Ammon's horn (tissue), 1 donor: ENCODE measurements around the gene COIL.
"Not testable (repeated sequence)": the region's sequence is repeated elsewhere in the genome, so short reads cannot be mapped to it uniquely, and the experiment has no call there.

Experiments
- DNase-seq: peaks from one replicate; pipeline ENCODE4 v3.0.0-alpha.2; 2016; ENCODE audit warnings: low spot score

Gene COIL

DNA sequence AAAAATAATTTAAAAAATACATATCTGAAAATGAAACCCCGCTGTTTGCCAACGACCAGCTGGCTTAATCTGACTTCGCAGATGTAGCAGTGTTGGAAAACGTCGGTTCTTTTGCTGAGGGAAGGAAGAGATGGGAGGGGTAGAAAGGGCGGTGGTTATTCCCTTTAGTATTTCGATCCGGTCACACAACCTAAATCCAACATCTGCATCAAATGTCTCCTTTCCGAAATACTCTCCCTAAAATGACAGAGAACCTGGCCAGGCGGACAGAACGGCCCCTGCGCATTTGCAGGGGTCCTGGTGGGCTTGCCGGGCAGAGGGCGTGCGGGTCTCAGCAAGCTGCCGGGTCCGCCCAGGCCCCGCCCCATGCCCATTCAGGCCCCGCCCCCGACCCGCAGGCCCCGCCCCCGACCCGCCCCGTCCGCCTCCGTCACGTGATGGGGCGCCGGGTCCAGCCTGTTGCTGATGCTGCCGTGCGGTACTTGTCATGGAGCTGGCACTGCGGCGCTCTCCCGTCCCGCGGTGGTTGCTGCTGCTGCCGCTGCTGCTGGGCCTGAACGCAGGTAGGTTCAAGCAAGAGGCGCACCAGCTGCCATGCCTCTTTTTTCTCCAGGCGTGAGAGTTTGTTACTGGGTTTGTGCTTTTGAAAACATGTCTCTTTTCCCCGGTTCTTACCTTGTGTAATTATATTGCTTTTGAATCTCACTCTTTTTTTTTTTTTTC is 17.0 kb upstream of the COIL start, which contains the start of gene SCPEP1:
Gene SCPEP1, plus strand, starts transcription at position 459 of the 723 bp plus-strand sequence. Its CDS starts 29 bp downstream, at position 488.
- peak; percentile 95 for DNase-seq

DNA sequence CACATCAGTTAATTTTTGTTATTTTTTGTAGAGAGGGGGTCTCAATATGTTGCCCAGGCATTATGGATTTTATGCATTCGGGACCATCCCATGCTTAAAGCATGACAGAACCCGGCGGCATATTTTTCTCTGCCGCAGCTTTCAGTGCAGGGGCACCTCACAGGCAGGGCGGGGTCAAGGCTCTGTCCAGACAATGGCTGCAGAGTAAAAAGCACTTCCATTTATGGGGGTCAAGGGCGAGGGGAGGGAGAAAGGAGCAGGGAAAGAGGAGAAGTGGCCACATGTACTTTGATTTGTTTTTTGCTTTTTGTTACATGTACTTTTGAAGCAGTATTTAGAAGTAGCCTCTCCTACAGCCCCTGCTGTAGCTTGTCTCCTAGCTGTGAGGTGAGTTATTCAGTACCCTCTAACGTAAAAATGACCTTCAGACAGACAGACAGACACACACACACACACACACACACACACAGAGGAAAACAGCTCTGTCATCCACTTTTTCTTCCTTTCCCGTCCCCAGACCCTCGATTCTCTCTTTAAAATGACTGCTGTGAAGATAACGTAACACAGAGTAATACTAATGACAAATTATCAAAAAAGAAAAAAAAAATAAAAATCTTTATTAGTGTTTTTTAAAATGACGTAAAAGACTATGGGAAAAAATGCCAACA is 16.2 kb upstream of the COIL start:
- no peak for DNase-seq

DNA sequence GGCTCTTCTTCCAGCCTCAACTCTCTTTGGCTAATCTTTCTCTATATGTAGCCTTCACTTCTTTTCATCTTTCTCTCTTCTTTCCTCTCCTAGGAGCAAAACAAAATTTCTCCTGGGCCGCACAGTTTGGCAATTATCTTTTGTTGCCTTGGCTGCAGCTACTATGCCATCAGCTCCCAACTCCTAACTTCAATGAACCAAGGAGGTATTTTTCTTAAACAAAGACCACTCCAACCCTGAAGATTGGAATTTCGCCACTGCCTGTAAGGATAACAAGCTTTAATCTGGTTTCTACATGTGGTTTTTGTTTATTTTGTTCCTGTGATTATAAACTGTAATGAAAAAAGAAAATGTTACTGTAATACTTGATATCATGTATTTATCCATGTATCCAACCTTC is 14.8 kb upstream of the COIL start:
- DNase-seq = no peak

DNA sequence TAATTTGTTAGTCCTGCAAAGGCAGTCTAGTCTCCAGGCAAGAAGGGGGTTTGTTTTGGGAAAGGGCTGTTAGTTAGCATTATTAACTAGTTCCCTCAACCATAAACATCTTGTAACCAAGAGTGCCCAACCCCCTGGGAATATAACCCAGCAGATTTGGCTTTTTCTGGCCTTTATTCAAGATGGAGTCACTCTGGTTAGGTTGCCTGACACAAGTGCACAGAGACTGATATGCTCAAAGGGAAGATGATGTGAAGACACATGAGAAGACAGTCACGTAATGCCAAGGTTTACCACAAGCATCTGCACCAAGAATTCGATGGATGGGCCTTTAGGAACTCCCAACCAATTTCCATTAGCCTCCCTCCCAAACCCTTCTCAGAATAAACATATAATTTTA is 13.2 kb upstream of the COIL start:
- no peak for DNase-seq

DNA sequence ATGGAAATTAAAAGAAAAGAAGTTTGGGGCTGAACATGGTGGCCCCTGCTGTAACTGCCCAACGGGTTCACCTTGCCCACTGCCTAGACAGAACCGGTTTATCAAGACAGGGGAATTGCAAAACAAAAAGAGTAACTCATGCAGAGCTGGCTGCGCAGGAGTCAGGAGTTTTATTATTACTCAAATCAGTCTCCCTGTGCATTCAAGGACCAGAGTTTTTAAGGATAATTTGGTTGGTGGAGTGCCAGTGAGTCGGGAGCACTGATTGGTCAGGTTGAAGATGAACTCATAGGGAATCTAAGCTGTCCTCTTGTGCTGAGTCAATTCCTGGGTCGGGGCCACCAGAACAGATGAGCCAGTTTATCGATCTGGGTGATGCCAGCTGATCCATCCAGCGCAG is 12.7 kb upstream of the COIL start:
- no peak for DNase-seq

DNA sequence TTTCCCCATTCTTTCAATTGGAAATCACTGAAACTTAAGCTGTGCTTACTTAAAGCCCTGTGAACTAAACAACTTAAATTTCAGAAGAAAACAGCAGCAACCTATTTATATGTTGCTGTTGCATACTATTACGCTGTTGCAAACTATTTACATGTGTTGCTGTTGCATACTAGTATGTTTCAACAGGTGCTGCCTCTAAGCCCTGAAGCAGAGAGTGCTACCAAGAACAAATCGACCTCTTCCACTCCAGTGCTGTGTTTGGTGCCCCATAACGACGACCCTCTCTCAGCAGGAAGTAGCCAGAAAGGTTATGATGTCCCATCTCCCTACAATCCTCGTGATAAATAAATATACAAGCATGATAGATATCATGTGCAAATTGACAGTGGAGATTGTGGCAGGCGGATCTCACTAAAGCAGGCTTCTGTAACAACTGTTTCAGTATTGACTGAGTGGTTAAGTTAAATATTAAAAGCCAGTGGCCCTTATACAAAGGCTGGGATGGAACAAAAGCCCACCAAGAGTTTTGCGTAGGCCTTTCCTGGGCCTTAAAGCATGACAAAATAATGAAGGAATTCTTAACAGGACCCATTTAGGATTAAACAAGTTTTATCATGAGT is 11.4 kb upstream of the COIL start:
- no peak for DNase-seq

DNA sequence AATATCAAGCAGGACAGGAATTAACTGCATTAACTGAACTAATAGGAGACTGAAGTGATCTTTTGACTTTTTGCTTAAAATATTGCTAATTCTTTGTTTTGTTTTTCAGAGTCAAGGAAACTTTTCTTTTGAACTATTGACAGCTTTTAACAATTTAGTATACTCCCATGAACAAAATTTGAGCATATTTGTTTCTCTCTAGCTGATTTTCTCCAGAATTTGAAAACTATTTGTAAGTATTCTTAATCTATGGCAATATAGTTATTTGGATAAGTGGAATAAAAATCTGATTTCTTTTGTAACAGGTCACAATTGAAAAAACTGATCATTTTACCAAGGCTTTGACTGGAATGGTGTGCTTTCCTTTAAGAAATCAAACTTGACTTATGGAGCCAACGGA is 10.1 kb upstream of the COIL start:
- DNase-seq = no peak

DNA sequence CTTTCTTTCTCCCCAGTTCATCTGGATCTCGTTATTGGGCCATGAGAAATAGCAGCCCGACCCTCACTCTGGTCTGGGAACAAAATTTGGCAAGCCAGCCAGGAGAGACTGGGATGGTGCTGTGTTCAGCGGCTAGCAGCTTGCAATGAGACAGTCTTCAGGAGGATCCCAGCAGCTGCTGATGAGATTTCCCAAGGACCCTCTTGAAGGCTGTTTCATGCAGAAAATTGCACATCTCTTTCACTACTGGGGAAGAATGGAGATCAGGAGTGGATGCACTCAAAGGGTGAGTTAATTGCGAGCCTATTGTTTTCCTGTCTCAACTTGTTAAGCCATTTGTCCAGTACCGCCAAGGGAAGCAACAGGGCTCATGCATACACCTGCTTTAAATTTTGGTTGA is 5.5 kb upstream of the COIL start:
- DNase-seq = no peak

DNA sequence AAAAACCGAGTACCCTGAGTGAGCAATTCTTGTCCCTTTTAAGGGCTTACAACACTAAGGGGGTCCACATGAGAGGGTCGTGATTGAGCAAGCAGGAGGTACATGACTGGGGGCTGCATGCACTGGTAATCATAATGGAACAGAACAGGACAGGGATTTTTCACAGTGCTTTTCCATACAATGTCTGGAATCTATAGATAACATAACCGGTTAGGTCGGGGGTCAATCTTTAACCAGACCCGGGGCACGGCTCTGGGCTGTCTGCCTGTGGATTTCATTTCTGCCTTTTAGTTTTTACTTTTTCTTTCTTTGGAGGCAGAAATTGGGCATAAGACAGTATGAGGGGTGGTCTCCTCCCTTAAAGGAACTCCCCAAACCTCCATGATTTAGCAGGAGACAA is 4.8 kb upstream of the COIL start:
- not testable (repeated sequence) for DNase-seq

DNA sequence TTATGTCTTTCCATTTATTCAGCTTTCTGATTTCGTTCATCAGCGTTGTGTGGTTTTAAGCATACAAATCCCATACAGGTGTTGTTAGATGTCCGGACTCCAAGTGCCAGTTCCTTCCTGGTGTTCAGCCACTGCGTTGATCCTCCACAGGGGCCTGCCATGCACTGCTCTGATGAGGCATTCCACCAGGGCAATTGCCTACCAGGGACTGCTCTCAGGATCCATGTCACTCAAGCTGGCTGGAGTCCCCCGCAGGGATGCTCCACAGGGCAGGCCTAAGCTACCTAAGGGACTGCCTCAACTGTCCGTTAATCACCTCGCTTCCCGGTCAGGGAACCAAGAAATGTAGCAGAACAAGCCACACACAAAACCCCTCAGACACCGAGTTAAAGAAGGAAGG is 4.4 kb upstream of the COIL start:
- not testable (repeated sequence) for DNase-seq

DNA sequence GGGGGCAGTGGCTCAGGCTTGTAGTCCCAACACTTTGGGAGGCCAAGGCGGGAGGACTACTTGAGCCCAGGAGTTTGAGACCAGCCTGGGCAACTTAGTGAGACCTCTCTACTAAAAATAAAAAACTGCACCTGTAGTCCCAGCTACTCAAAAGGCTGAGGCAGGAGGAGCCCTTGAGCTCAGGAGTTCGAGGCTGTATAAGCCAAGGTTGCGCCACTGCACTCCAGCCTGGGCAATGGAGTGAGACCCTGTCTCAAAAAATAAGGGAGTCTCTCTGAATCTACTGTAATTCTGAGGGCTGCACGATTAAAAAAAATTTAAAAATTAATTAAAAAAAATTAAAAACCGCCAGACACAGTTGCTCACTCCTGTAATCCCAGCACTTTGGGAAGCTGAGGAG is 3.9 kb downstream of the COIL start:
- DNase-seq = no peak

DNA sequence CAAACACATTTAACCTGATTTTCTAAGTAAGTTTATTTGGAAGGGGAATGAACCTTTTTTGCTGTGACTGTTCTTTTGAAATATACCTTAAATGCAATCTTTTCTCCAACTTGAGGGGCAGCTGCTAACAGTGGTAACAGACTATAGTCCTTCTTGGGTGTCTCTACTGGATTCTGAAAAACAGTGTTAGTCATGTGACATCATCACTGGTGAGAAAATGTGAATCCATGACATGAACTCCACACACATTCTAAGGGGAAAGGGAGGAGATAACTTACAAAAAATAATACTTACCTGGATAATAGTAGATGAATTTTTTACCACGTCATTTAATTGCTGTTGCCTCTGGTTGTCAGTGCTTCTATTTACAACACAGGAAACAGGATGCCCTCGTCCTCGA is 11.3 kb downstream of the COIL start:
- no peak for DNase-seq

DNA sequence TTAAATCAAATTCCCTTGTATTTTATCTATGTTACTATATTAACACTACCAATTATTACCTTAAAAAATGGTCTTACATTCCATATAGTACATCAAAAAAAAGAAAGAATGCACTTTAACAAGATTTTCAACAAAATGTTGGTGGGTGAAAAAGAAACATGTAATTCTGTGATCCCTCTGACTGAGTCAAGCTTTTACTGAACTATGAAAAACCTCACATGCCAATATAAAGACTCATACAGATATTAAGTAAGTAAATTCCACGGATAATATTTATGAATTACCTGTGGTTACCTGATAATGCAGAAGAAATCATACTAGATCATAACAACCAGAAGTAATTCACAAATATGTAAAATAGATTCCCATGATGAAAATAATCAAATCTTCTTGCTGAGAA is 12.4 kb downstream of the COIL start:
- DNase-seq = no peak

DNA sequence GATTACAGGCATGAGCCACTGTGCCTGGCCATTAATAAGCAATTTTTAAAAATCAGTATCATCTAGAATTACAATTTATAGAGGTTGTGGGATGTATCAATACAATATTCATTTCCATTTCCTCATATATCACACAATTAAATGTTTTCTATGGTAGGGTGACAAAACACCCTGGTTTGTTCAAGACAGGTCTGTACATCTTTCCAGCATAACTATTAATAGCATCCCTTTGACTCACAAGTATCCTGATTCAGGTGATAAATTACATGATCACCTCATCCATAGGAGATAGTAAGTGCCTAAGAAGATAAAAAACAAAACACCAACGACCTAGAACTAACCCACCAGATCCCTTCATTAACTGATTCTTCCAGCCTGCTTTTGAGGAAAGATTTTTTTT is 13.1 kb downstream of the COIL start:
- no peak for DNase-seq

DNA sequence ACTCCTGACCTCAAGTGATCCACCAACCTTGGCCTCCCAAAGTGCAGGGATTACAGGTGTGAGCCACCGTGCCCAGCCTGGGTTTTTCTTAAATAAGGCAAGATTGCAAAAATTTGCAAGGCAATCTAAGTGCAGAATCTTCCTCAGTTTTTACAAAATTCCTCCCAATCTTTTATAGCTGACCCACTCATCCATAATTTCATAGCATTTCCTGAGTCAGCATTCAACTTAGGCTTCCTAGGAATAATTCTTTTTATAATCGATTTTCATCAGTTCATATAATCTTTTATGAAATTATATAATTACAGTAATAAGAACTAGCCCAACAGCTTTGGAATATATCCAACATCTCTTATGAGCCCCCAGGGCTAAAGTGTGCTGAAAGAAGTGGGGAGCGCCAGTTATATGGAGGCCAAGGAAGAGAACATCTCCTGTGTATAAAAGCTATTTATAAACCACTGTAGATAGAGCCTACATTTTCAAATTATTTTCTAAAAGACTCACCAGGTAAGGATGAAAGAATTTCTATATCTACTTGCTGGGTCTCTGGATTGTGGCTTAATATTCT is 14.8 kb downstream of the COIL start:
- no peak for DNase-seq

DNA sequence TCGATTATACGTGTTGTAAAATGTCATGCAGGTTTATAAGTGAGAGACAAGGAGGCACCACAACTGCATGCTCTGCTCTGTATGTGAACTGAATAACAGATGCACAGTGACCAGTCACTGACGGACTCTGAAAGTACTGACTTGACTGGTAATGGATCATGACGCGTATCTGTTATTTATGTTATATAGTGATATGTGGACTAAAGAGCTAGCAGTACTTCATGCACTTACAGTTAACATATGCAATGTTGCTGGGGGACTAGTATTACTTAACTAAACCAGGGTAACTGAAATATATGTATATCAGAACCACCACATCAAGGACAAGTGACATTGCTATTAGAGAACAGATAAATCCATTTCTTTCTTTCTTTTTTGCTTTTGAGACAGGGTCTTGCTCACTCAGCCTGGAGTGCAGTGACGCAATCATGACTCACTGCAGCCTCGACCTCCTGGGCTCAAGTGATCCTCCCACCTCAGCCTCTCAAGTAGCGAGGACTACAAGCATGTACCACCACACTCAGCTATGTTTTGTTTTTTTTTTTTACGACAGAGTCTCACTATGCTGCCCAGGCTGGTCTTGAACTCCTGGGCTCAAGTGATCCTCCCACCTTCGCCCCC is 17.2 kb downstream of the COIL start:
- no peak for DNase-seq

DNA sequence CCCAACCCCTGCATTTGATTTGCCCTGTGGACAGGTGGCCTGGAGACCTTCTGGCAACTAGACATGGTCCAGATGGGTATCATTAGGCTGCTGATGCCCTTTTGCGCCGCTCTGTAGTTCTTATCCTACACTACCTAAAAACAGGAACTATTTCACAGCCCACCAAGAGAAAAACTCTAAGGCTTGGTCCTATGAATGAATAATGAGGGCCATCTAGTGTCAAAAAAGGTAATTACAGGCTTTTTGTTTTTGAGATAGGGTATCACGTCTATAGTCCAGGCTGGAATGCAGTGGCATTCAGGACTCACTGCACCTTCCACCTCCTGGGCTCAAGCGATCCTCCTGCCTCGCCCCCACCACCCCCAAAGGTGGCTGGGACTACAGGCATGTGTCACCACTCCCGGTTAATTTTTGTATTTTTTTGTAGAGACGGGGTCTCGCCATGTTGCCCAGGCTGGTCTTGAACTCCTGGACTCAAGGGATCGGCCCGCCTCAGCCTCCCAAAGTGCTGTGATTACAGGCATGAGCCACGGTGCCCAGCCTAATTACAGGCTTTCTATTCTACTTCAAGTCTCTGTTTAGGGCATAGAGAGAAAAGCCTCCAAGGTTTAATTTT is 20.9 kb downstream of the COIL start:
- DNase-seq = peak; percentile 16

DNA sequence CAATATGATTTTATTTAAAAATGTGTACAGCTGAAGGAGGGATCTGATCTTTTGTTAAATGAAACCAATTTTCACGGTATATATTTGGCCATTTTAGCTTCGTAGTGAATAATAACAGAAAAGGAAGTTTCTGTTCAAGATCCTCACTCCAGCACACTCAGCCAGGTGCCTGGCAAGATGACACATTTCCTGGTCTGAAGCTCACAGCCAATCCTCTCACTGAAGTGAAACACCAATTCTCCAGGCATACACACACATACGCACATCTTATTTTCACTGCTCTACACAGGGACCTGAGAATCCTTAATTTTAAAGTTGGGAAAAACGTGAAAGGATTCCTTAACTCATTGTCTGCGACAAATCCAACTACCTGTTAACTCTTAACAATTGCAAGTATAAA is 22.6 kb downstream of the COIL start:
- not testable (repeated sequence) for DNase-seq

DNA sequence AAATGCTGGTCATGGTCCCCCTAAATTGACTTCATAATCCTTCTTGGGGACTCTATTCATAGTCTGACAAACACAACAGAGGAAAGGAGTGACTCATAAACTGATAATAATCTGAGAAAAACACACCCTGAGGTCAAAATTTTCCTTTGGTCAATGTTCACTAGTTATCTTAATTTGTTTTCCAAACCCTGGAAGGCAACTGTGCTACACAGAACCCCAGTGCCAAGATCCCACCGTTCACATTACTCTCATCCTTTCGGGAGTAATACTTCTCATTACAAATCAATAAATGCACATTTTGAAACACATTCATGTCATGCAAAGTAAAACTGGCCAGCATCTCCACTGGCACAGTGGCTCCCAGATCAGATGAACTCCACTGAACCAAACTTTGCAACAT is 23.2 kb downstream of the COIL start:
- DNase-seq = no peak

DNA sequence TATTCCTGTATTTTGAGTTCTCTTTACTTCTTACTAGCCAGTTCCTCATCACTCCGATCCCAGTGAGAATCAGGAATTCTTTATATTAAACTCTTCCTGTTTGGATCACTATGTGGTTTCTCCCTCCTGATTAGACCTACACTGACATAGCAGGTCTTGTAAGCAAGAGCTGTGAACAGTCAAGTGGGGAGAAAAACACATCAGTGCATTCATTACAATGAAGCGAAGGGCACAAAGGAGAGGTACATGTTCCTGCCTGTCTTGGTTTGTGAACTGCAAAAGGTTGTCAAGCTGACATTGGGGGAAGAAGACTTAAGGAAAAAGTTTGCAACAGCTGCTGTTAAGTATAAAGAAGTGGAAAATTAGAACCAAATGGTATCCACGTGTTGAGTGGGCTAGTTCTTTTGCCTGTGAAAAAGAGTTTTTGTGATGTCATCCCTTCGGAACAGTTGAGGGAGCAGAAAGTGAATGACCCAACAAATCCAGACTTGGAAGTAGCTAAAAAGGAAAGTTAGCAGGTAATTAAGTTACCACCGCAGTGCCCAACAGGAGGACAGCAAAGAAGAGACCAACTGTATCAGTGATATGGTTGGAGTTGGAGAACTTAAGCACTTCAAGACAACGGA is 24.0 kb downstream of the COIL start:
- no peak for DNase-seq

DNA sequence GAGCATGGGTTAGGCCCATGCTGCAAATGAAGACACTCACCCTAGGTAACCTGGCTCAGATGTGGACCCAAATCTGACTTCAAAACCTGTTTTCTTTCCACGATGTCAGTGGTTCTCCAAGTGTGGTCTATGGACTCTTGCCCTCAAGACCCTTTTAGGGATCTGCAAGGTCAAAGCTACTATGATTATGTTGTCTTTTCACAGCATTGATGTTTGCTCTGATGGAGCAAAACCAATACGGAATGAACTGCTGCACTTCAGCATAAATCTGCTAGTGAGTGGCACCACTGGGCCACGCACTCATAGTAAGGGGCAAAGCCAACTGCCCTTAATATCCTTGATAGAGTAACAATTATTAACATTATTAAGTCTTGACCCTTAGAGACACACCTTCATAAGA is 25.4 kb downstream of the COIL start:
- no peak for DNase-seq

DNA sequence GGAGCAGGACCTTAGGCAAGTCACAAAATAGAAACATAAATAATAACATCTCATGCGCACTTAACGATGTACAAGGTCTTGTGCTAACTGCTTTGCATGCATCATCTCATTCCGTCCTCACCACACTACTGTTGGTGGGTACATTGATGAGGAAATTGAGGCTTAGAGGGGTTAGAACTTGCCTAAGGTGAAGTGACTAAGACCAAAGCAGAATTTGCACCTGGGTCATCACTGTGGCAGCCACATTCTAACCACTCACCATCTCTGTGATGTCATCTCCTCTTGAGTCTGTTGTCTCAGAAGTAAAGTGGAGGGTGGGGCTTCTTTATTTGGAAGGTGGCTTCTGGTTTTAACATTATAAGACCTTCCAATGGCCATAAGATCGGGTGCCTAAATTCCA is 26.6 kb downstream of the COIL start:
- no peak for DNase-seq
